ENCODE measurements around the gene LRRC75A. TPM values are rescaled to one million over a fixed set of nuclear protein-coding genes. Genes with fewer than 3 reads are reported as not detected.

LRRC75A gene
- total and polyA plus RNA-seq, 2 donors (not counting 1 experiment from before 2014, with no cell fraction given) = 2.0 to 3.4 TPM

GRCh38 chr17:16462070-16462864 lies 29.7 kb downstream of the LRRC75A start:
- Mint-ChIP-seq H3K4me3 (no peak overlapping the region), H3K27me3 (no peaks in the 10 kb centered on the region), H3K27ac (no peak overlapping the region), H3K9me3 (ENCODE audit: insufficient read depth) (no peaks in the 10 kb centered on the region), H3K4me1 (no peaks in the 10 kb centered on the region)
- Histone ChIP-seq H3K9me3 (ENCODE audit: control extremely low read depth in 1 of 3, control insufficient read depth in 2 of 3, insufficient read depth in 1 of 3, low read length in 2 of 3) (no peaks in the 10 kb centered on the region), H3K27ac (ENCODE audit: low read length in 2 of 2) (no peak overlapping the region), H3K9ac (ENCODE audit: low read length) (no peak overlapping the region), H3K4me2 (replicated peaks; ENCODE audit: low read depth, low read length, poor library complexity, severe bottlenecking) (no peak overlapping the region), H3K36me3 (replicated peaks in 1 of 2; ENCODE audit: control extremely low read depth in 1 of 2, control insufficient read depth in 1 of 2, extremely low read depth in 1 of 2, insufficient read depth in 2 of 2, low read length in 1 of 2) (no peaks in the 10 kb centered on the region), H3K4me1 (ENCODE audit: control insufficient read depth in 2 of 2, insufficient read depth in 2 of 2, low read length in 2 of 2) (no peaks in the 10 kb centered on the region), H3K79me2 (ENCODE audit: control insufficient read depth, insufficient read depth, low read length) (no peaks in the 10 kb centered on the region), H3K4me3 (ENCODE audit: control extremely low read depth in 1 of 5, extremely low read depth in 1 of 5, insufficient read depth in 1 of 5, low read depth in 2 of 5, low read length in 4 of 5) (no peak overlapping the region), H4K20me1 (ENCODE audit: control insufficient read depth, insufficient read depth, low read length, poor library complexity, severe bottlenecking) (no peaks in the 10 kb centered on the region), H2AFZ (ENCODE audit: insufficient read depth, low read depth, low read length, poor library complexity, severe bottlenecking) (no peak overlapping the region), H3K27me3 (replicated peaks in 1 of 4; ENCODE audit: control extremely low read depth in 1 of 4, control insufficient read depth in 3 of 4, insufficient read depth in 4 of 4, low read length in 3 of 4) (no peaks in the 10 kb centered on the region)
- ChIA-PET POLR2A (no interaction called here), CTCF (interaction anchor here (0.8 to 1.6 kb wide), 4 partner anchors 9 to 99 kb away, joined by 3 to 5 read pairs (median 3); no protein-coding TSS in a partner anchor)
- intact Hi-C loops (cut with micrococcal nuclease) = no loop called here
- TF ChIP-seq, protein P1, sequence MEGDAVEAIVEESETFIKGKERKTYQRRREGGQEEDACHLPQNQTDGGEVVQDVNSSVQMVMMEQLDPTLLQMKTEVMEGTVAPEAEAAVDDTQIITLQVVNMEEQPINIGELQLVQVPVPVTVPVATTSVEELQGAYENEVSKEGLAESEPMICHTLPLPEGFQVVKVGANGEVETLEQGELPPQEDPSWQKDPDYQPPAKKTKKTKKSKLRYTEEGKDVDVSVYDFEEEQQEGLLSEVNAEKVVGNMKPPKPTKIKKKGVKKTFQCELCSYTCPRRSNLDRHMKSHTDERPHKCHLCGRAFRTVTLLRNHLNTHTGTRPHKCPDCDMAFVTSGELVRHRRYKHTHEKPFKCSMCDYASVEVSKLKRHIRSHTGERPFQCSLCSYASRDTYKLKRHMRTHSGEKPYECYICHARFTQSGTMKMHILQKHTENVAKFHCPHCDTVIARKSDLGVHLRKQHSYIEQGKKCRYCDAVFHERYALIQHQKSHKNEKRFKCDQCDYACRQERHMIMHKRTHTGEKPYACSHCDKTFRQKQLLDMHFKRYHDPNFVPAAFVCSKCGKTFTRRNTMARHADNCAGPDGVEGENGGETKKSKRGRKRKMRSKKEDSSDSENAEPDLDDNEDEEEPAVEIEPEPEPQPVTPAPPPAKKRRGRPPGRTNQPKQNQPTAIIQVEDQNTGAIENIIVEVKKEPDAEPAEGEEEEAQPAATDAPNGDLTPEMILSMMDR (IDR thresholded peaks at IDR 0.05) = no peak
- TF ChIP-seq EZH2 (IDR thresholded peaks at IDR 0.05; ENCODE audit: borderline replicate concordance, insufficient read depth, low read depth, low read length, poor library complexity, severe bottlenecking) = no peak
- 96% methylated on average over 20 of the region's 20 CpGs for WGBS (ENCODE audit: insufficient coverage)
- no peak for ATAC-seq (ENCODE audit: low read depth)
- DNase-seq = no peak

GRCh38 chr17:16461606-16461866 lies 30.5 kb downstream of the LRRC75A start:
- no CpG with 5 or more reads among the region's 3 CpGs for WGBS (ENCODE audit: insufficient coverage)
- ATAC-seq (ENCODE audit: low read depth) = no peak
- TF ChIP-seq EZH2 (IDR thresholded peaks at IDR 0.05; ENCODE audit: borderline replicate concordance, insufficient read depth, low read depth, low read length, poor library complexity, severe bottlenecking) = no peak
- TF ChIP-seq, protein P1 (IDR thresholded peaks at IDR 0.05) = no peak
- Mint-ChIP-seq H3K4me3 (no peak overlapping the region), H3K9me3 (ENCODE audit: insufficient read depth) (no peaks in the 10 kb centered on the region), H3K27me3 (no peaks in the 10 kb centered on the region), H3K4me1 (no peaks in the 10 kb centered on the region), H3K27ac (no peak overlapping the region)
- no peak overlapping the region for H2AFZ ChIP-seq (ENCODE audit: insufficient read depth, low read depth, low read length, poor library complexity, severe bottlenecking)
- H3K4me2 ChIP-seq (replicated peaks; ENCODE audit: low read depth, low read length, poor library complexity, severe bottlenecking) = no peak overlapping the region
- H3K4me3 ChIP-seq (ENCODE audit: control extremely low read depth in 1 of 5, extremely low read depth in 1 of 5, insufficient read depth in 1 of 5, low read depth in 2 of 5, low read length in 4 of 5) = no peak overlapping the region
- no peak overlapping the region for H3K27ac ChIP-seq (ENCODE audit: low read length in 2 of 2)
- no peaks in the 10 kb centered on the region for H3K79me2 ChIP-seq (ENCODE audit: control insufficient read depth, insufficient read depth, low read length)
- no peaks in the 10 kb centered on the region for H3K9me3 ChIP-seq (ENCODE audit: control extremely low read depth in 1 of 3, control insufficient read depth in 2 of 3, insufficient read depth in 1 of 3, low read length in 2 of 3)
- intact Hi-C loops (cut with micrococcal nuclease) = no loop called here
- no peaks in the 10 kb centered on the region for H3K4me1 ChIP-seq (ENCODE audit: control insufficient read depth in 2 of 2, insufficient read depth in 2 of 2, low read length in 2 of 2)
- no peaks in the 10 kb centered on the region for H3K27me3 ChIP-seq (replicated peaks in 1 of 4; ENCODE audit: control extremely low read depth in 1 of 4, control insufficient read depth in 3 of 4, insufficient read depth in 4 of 4, low read length in 3 of 4)
- no peak for DNase-seq
- H3K36me3 ChIP-seq (replicated peaks in 1 of 2; ENCODE audit: control extremely low read depth in 1 of 2, control insufficient read depth in 1 of 2, extremely low read depth in 1 of 2, insufficient read depth in 2 of 2, low read length in 1 of 2) = no peaks in the 10 kb centered on the region
- no peaks in the 10 kb centered on the region for H4K20me1 ChIP-seq (ENCODE audit: control insufficient read depth, insufficient read depth, low read length, poor library complexity, severe bottlenecking)
- POLR2A ChIA-PET = no interaction called here
- no peak overlapping the region for H3K9ac ChIP-seq (ENCODE audit: low read length)
- CTCF ChIA-PET = interaction anchor here (0.8 to 1.0 kb wide), 2 partner anchors 60 to 98 kb away, joined by 3 read pairs; no protein-coding TSS in a partner anchor

Measured in B cell (primary cell).